GM19372 (cell line): ENCODE measurements around the gene TNKS2.
"Not testable (repeated sequence)": the region's sequence is repeated elsewhere in the genome, so short reads cannot be mapped to it uniquely, and the experiment has no call there.

ENCODE experiments used
- ATAC-seq: cut with Tn5 transposase; IDR thresholded peaks from one replicate; pipeline ENCODE4 v1.9.1; 2021; ENCODE audit warnings: mild to moderate bottlenecking, low read depth, moderate library complexity; ENCODE audit not compliant: unreplicated experiment

Gene TNKS2

DNA sequence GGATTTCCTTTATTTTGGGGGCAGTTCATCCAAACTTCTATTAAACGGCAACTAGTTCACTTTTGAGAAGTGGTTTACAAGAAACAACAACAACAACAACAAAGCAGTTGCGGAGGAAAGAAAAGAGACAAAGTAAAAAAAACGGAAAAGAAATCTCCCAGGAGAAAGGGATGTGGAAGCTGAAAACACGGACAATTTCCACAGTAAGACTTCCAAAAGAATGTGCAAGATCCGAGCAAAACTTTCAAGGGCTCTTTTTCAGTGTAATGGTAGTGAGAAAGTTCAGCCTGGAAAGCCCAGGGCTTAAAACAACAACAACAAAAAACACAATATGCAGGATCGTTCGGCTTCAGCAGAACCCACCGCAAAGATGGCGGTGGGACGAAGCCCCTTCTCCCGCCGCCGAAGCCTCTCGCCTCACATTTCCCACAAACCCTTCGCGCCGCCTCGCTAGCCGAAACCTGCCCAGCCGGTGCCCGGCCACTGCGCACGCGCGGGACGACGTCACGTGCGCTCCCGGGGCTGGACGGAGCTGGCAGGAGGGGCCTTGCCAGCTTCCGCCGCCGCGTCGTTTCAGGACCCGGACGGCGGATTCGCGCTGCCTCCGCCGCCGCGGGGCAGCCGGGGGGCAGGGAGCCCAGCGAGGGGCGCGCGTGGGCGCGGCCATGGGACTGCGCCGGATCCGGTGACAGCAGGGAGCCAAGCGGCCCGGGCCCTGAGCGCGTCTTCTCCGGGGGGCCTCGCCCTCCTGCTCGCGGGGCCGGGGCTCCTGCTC is at the start of gene TNKS2:
Gene TNKS2 (plus strand): TSS at position 553 of the 775 bp plus-strand sequence. CDS start 265 bp downstream, outside the sequence.
- peak; percentile 73 for ATAC-seq

DNA sequence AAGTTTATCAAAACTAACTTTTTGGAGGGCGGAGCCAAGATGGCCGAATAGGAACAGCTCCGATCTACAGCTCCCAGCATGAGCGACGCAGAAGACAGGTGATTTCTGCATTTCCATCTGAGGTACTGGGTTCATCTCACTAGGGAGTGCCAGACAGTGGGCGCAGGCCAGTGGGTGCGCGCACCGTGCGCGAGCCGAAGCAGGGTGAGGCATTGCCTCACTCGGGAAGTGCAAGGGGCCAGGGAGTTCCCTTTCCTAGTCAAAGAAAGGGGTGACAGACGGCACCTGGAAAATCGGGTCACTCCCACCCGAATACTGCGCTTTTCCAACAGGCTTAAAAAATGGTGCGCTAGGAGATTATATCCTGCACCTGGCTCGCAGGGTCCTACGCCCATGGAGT is 48.6 kb upstream of the TNKS2 start:
- ATAC-seq, result not testable (repeated sequence)

DNA sequence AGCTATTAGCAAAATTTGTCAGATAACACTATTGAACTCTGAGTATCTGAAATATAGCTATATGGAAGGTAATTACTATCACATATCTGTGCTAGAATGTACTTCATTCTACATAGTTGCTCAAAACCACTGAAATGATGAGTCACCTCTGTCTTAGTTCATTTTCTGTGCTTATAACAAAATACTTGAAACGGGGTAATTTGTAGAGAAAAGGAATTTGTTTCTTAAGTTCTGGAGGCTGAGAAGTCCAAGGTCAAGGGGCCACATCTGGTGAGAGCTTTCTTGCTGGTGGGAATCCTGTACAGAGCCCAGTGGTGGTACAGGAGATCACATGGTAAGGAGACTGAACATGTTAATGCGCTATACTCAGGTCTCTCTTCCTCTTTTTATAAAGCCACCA is 41.9 kb upstream of the TNKS2 start:
- ATAC-seq, result no peak

DNA sequence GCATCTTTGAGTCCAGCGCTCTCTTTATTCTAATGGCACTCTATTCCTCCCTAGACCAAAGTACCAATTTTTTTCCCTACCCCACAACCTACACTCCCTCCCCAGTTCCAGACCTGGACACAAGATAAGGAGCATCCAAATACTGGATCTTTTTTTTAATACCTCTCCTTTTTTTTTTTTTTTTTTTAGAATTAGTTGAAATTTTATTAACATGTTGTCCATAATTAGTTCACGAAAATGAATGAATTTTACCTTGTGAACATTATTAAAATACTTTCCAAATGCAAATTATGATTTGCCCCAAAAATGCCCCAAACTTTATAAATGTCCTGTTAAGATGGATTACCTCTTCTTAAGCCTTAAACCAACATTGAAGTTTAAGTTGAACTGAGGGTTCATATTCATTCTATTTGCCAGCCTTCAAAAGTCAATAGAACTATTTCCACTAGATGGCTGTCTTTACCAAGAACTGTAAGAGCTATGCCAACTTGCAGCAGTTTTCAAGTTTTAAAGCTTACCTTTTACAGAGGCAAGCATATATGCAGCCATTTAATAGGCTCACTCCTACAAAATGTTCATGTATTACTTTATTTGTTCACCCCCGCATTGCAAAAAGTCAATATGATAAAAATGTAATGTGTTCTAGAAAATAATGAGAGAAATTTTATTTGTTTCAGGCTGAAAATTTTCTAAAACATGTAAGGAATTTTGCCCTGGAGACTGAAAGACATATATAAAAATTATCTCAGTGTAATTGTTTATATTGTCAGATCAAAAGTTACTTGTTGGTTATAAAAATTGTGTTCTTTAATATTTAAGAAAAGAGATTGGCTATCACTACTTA is 39.7 kb upstream of the TNKS2 start:
- no peak for ATAC-seq

DNA sequence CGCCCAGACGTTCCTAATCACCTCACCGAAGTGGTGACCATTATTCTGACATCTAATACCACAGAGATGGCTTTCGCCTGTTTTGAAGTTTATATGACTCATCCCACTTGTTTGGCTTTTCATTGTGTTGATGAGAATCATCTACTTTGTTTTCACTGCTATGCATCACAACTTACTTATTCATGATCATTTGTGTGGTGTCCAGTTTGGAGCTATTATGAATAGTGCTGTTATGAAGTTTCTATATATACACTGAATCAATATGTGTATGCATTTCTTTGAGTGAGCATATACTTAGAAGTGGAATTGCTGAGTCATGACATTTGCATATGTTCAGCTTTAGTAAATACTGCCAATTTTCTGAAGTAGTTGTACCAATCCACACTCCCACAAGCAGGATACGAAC is 38.6 kb upstream of the TNKS2 start:
- no peak for ATAC-seq

DNA sequence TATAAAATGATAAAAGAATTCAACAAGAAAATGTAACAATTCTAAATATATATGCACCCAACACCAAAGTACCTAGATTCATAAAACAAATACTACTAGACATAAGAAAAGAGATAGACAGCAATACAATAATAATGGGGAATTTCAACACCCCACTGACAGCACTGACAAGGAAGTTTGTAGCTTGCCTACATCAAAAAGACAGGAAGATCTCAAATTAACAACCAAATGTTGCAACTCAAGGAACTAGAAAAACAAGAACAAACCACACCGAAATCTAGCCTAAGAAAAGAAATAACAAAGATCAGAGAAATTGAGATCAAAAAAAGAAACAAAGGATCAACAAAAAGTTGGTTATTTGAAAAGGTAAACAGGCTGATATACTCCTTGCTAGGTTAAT is 36.5 kb upstream of the TNKS2 start:
- ATAC-seq, result no peak

DNA sequence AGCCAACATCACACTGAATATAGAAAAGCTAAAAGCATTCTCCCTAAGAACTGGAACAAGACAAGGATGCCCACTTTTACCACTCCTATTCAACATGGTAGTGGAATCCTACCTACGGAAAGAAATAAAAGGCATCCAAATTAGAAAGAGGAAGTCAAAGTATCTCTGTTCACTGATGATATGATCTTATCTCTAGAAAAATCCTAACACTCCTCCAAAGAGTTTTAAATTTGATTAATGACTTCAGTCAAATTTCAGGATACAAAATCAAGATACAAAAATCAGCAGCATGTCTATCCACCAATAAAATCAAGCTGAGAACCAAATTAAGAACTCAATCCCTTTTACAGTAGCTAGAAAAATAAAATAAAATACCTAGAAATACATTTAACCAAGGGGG is 35.3 kb upstream of the TNKS2 start:
- ATAC-seq, result no peak

DNA sequence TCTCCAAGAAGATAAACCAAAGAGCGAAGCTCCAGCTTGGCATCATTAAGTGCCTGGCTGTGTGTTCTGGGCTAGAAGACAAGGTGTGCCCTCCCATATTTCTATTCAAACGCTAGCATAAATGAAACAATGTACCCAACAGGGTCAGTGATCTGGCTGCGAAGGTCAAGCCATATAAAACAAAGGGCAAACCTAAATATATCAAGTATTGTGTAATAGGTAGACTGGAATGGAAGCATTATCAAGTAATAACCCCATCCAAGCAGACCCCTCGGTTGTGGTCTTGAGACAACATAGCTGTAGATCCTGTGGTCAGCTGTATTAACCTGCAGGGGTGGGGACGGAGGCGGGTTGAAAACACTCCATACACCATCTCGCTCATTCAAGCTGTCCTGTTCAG is 31.6 kb upstream of the TNKS2 start:
- no peak for ATAC-seq

DNA sequence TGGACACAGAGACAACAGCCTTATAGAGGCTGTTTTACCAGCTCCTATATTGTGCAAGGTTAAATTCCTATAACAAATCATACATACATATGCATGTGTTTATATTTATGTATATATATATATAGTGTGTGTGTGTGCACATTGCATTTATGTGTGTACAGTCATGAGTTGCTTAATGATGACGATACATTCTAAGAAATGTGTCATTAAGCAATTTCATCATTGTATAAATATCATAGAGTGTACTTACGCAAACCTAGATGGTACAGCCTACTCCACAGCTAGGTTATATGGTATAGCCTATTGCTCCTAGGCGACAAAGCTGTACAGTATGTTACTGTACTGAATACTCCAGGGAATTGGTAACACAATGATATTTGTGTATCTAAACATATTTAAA is 30.1 kb upstream of the TNKS2 start:
- no peak for ATAC-seq

DNA sequence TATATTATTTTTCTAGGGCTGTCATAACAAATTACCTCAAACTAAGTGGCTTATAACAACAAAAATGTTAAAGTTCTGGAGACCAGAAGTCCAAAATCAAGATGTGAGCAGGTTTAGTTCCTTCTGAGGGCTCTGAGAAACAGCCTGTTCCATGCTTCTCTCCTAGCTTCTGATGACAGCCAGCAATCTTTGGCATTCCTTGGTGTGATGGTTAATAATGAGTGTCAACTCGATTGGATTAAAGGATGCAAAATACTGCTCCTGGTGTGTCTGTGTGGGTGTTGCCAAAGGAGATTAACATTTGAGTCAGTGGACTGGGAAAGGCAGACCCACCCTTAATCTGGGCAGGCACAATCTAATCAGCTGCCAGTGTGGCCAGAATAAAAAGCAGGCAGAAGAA is 26.3 kb upstream of the TNKS2 start:
- ATAC-seq, result no peak

DNA sequence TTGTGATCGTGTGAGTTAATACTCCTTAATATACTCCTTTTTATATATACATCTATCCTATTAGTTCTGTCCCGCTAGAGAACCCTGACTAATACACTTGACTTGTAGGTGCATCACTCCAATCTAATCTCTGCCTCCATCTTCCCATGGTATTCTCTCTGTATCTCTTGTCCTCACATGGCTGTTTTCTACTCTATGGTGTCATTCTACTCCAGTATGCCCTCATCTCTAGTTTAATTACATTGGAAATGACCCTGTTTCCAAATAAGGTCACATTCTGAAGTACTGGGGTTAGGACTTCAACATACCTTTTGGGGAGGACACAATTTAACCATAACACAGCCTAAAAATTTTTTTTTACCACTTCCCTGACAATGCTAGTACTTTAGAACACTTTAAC is 25.8 kb upstream of the TNKS2 start:
- ATAC-seq, result no peak

DNA sequence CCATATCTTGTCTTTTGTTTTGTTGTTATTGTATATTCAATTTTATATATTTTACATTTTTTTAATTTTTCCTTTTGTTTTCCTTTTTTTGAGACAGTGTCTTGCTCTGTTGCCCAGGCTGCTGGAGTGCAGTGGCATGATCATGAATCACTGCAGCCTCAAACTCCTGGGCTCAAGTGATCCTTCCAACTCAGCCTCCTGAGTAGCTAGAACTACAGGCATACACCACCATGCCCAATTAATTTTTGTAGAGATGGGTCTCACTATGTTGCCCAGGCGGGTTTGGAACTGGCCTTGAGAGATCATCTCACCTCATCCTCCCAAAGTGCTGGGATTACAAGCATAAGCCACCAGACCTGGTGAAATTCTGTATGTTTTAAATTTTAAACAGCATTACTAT is 25.4 kb upstream of the TNKS2 start:
- ATAC-seq, result no peak

DNA sequence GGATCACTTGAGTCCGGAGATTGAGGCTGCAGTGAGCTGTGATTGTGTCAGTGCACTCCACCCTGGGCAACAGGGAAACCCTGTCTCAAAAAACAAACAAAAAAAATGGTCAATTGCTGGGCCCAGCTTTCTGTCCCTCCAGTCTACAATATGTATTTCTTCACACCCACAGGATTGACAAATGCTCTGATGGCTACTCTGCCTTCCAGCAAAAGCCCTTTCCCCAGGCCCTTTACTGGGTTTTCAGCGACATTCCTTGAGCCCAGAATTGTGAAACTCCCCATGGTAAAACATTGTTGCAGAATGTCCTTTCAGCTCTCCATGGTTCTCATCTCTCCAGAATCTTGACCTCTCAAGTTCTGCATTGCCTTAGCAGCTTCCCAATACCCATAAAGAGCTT is 23.7 kb upstream of the TNKS2 start:
- no peak for ATAC-seq

DNA sequence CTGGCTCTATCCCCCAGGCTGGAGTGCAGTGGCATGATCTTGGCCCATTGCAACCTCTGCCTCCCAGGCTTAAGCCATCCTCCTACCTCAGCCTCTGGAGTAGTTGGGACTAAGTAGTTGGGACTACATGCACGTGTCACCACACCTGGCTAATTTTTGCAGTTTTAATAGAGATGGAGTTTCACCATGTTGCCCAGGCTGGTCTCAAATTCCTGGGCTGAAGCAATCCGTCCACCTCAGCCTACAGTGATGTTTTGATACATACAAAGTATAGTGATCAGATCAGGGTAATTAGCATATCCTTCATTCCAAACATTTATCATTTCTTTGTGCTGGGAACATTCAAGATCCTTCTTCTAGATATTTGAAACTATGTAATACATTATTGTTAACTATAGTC is 22.5 kb upstream of the TNKS2 start:
- ATAC-seq, result no peak

DNA sequence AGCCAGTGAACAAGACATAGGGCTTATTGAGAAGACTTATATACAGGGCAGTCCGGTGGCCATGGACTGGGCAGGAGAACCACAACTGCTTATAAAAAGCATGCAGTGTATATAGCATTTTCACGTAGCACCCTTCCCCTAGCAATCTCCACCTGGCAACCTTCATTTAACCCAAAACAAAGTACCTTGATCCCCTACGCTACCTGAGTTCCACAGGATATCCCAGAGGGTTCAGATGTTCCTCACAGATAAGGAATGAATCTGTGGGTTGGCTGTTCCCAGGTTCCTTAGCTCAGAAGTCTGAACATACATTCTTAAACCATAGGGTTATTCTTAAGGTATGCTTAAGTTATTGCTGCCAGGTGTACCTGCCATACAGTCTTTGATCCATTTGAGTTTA is 22.0 kb upstream of the TNKS2 start:
- ATAC-seq, result no peak

DNA sequence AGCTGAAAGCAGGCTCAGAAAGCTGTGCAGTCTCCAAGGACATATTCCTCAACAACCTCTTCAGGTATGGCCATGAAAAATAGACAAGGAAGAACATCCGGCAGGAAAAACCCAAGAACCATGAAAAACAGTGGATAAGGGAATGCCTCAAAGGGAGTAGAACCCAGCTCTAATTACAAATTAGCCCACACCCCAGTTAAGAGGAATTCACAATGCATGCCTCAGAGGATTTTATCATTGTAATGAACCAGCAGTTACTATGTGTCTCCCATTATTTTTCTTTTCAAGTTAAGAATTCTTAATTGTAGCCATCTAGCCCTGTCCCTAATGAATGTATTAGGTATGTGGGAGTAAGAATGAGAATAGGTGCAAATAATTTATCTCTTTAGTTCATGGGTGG is 19.7 kb upstream of the TNKS2 start:
- no peak for ATAC-seq

DNA sequence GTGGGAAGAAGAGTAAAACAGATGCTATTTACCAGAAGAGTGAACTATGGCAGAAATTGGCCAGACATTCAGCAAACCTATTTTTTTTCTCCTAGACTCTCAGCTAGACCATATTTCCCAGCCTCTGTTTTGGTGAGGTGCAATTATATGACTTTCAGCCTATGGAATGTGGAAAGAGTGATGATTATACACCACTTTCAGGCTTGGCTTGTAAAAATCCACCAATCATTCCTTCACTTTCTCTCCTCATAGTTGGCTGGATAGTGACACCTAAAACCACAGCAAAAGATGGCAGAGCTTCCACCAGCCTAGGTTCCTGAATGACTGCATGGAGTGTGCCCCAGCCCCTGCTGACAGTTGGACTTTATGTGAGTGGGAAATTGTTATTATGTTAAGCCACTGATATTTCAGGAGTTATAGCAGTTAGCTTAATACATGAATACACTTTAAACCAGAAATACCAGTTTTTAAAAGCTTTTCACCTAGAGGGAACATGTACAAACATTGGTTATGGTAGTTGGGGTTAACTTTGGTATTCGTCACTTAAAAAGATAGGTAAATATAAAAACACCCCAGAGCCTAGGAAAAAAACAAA is 19.1 kb upstream of the TNKS2 start:
- no peak for ATAC-seq

DNA sequence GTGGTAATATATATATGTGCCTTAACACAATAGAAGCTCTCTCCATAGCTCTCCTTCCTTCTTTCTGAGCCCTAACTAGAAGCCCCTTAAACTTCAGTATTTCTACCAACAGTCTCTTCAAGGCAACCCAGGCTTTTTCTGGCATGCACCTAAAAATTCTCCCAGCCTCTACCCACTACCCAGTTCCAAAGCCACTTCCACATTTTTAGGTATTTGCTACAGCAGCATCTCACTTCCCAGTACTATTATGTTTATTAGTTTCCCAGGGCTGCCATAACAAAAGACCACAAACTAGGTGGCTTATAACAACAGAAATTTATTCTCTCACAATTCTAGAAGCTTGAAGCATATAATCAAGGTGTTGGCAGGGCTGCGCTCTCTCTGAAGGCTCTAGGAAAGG is 15.7 kb upstream of the TNKS2 start:
- no peak for ATAC-seq

DNA sequence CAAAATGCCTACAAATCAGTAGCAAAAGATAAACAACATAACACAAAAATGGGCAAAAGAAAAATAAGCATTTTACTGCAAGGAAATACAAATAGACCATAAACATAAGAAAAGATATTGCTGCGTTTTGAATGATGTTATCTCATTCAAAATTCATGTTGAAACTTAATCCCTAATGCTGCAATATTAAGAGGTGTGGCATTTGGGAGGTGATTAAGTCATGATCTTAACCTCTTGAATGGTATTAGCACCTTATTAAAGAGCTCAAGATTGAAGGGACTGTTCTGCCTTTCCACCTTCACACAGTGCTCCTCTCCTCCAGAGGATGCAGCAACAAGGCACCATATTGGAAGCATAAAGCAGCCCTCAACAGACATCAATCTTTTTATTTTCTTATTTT is 12.4 kb upstream of the TNKS2 start:
- no peak for ATAC-seq

DNA sequence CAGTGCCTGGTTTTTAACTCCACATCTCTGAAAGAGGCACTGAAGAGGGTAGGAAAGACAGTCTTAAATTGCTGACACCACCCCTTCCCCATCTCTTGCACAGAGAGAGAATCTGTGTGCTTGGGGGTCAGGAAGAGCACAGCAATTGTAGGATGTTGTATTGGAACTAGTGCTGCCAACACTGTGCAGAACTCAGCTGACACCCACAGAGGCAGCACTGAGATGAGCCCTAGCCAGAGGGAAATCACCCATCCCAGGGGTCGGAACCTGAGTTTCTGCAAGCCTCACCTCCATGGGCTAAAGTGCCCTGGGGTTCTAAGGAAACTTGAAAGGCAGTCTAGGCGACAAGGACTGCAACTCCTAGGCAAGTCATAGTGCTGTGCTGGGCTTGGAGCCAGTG is 11.0 kb upstream of the TNKS2 start:
- ATAC-seq, result no peak

DNA sequence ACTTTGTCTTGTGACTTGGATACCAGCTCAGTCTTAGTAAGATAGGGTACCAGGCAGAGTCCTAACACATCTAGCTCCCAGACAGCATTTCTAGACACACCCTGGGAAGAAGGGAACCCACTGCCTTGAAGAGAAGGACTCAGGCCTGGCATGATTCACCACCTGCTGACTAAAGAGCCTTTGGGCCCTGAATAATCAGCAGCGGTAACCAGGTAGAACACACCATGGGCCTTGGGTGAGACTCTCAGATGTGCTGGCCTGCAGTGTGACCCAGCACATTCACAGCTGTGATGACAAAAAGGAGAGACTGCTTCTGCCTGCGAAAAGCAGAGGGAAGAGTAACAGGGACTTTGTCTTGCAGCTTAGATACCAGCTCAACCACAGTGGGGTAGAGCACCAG is 10.4 kb upstream of the TNKS2 start:
- ATAC-seq, result no peak

DNA sequence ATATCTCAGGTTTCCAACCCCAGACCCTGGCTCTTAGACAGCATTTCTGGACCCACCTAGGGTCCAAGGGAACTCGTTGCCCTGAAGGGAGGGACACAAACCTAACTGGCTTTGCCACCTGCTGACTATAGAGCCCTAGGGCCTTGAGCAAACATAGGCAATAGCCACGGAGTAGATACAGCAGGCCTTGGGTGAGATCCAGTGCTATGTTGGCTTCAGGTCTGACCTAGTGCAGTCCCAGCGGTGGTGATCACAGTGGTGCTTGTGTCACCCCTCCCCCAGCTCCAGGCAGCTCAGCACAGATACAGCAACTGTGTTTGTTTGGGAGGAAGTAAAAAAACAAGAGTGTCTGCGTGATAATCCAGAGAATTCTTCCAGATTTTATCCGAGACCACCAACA is 9.7 kb upstream of the TNKS2 start:
- no peak for ATAC-seq
